ENCODE measurements around the gene TRAF3.

The TRAF3 gene

DNA sequence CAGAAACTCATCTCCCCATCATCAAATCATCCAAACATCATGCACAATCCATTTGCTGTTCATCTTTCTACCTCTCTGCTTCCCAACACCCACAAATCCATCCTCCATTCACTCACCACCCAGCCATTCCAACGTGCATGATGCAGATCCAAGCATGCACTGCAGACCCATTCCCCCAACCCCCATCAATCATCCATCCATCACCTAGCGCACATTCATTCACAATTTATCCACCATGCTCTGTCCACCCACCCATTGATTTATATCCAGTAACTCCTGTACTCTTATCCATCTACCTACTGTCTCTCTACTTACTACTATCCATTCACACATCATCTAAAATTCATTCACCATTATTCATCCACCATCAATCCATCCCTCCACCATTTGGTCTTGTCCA is 141.2 kb downstream of the TRAF3 start:
- no peak overlapping the region for H2BK5ac ChIP-seq (ENCODE audit: low read depth, low read length, poor library complexity)
- no peak overlapping the region for H3K9ac ChIP-seq (ENCODE audit: low read length)
- H3K4me1 ChIP-seq (ENCODE audit: control insufficient read depth in 1 of 2, insufficient read depth in 2 of 2, low read length in 2 of 2): no peaks in the 10 kb centered on the region
- H3K79me1 ChIP-seq (ENCODE audit: low read length): no peaks in the 10 kb centered on the region
- H3K14ac ChIP-seq (ENCODE audit: low read length): no peak overlapping the region
- no peaks in the 10 kb centered on the region for H3K79me2 ChIP-seq (ENCODE audit: control insufficient read depth, insufficient read depth, low read length, poor library complexity)
- H3K27ac ChIP-seq (ENCODE audit: low read depth, low read length): no peak overlapping the region
- no peak overlapping the region for H2AK5ac ChIP-seq (ENCODE audit: low read length)
- no peak overlapping the region for H3K4ac ChIP-seq (ENCODE audit: low read depth, low read length)
- no peak overlapping the region for H2BK120ac ChIP-seq (ENCODE audit: insufficient read depth, low read length, poor library complexity)
- H3K4me2 ChIP-seq (ENCODE audit: low read length): no peak overlapping the region
- no peak overlapping the region for H4K91ac ChIP-seq (ENCODE audit: low read depth, low read length)
- no peak overlapping the region for H2BK12ac ChIP-seq (ENCODE audit: low read length)
- no peak overlapping the region for H4K12ac ChIP-seq (ENCODE audit: low read depth, low read length)
- H2AFZ ChIP-seq (ENCODE audit: insufficient read depth, low read length, poor library complexity): no peak overlapping the region
- peaks cover 9% of the 10 kb centered on the region for H3K9me3 ChIP-seq (ENCODE audit: insufficient read depth, low read depth, low read length)
- no peaks in the 10 kb centered on the region for H3K27me3 ChIP-seq (ENCODE audit: insufficient read depth, low read length)
- no peak overlapping the region for H3K18ac ChIP-seq (ENCODE audit: low read length)
- H4K8ac ChIP-seq (ENCODE audit: low read depth, low read length): no peak overlapping the region
- H3K36me3 ChIP-seq (ENCODE audit: control insufficient read depth in 1 of 2, insufficient read depth in 2 of 2, low read length in 2 of 2): no peaks in the 10 kb centered on the region
- H3K4me3 ChIP-seq (ENCODE audit: low read depth, low read length): no peak overlapping the region
- H3K23ac ChIP-seq (ENCODE audit: low read length): no peak overlapping the region
- WGBS (ENCODE audit: extremely low coverage, insufficient coverage, insufficient read length): 88% methylated on average over 1 of the region's 2 CpGs
- DNase-seq: no peak

- Histone ChIP-seq H3K18ac (ENCODE audit: low read length) (no peak overlapping the region), H3K9me3 (ENCODE audit: insufficient read depth, low read depth, low read length) (peaks cover 11% of the 10 kb centered on the region), H3K79me2 (ENCODE audit: control insufficient read depth, insufficient read depth, low read length, poor library complexity) (no peaks in the 10 kb centered on the region), H2AK5ac (ENCODE audit: low read length) (no peak overlapping the region), H2BK5ac (ENCODE audit: low read depth, low read length, poor library complexity) (no peak overlapping the region), H3K4ac (ENCODE audit: low read depth, low read length) (no peak overlapping the region), H3K4me3 (ENCODE audit: low read depth, low read length) (peak overlapping the region; percentile 43), H3K4me2 (ENCODE audit: low read length) (no peak overlapping the region), H3K27ac (ENCODE audit: low read depth, low read length) (no peak overlapping the region), H3K4me1 (ENCODE audit: control insufficient read depth in 1 of 2, insufficient read depth in 2 of 2, low read length in 2 of 2) (no peaks in the 10 kb centered on the region), H3K36me3 (ENCODE audit: control insufficient read depth in 1 of 2, insufficient read depth in 2 of 2, low read length in 2 of 2) (no peaks in the 10 kb centered on the region), H3K27me3 (ENCODE audit: insufficient read depth, low read length) (no peaks in the 10 kb centered on the region), H3K9ac (ENCODE audit: low read length) (no peak overlapping the region), H3K14ac (ENCODE audit: low read length) (no peak overlapping the region), H2AFZ (ENCODE audit: insufficient read depth, low read length, poor library complexity) (no peak overlapping the region), H3K23ac (ENCODE audit: low read length) (no peak overlapping the region), H2BK12ac (ENCODE audit: low read length) (no peak overlapping the region), H4K12ac (ENCODE audit: low read depth, low read length) (no peak overlapping the region), H2BK120ac (ENCODE audit: insufficient read depth, low read length, poor library complexity) (no peak overlapping the region), H3K79me1 (ENCODE audit: low read length) (no peaks in the 10 kb centered on the region), H4K91ac (ENCODE audit: low read depth, low read length) (no peak overlapping the region), H4K8ac (ENCODE audit: low read depth, low read length) (no peak overlapping the region)
- no peak for DNase-seq
- 100% methylated on average over 5 of the region's 5 CpGs for WGBS (ENCODE audit: extremely low coverage, insufficient coverage, insufficient read length)
These were observed 143.2 kb downstream of the TRAF3 start for GRCh38 chr14:102920273-102920997.

GRCh38 chr14:102920998-102921304 is 143.7 kb downstream of the TRAF3 start:
- 100% methylated on average over 1 of the region's 1 CpG for WGBS (ENCODE audit: extremely low coverage, insufficient coverage, insufficient read length)
- no peak overlapping the region for H4K8ac ChIP-seq (ENCODE audit: low read depth, low read length)
- no peaks in the 10 kb centered on the region for H3K27me3 ChIP-seq (ENCODE audit: insufficient read depth, low read length)
- no peak overlapping the region for H3K4me3 ChIP-seq (ENCODE audit: low read depth, low read length)
- no peak overlapping the region for H2AFZ ChIP-seq (ENCODE audit: insufficient read depth, low read length, poor library complexity)
- no peaks in the 10 kb centered on the region for H3K36me3 ChIP-seq (ENCODE audit: control insufficient read depth in 1 of 2, insufficient read depth in 2 of 2, low read length in 2 of 2)
- H3K4ac ChIP-seq (ENCODE audit: low read depth, low read length): no peak overlapping the region
- H3K9me3 ChIP-seq (ENCODE audit: insufficient read depth, low read depth, low read length): peaks cover 11% of the 10 kb centered on the region
- no peak overlapping the region for H2BK5ac ChIP-seq (ENCODE audit: low read depth, low read length, poor library complexity)
- no peak overlapping the region for H3K27ac ChIP-seq (ENCODE audit: low read depth, low read length)
- H3K4me2 ChIP-seq (ENCODE audit: low read length): no peak overlapping the region
- no peaks in the 10 kb centered on the region for H3K79me2 ChIP-seq (ENCODE audit: control insufficient read depth, insufficient read depth, low read length, poor library complexity)
- DNase-seq: no peak
- no peak overlapping the region for H2BK120ac ChIP-seq (ENCODE audit: insufficient read depth, low read length, poor library complexity)
- H3K9ac ChIP-seq (ENCODE audit: low read length): no peak overlapping the region
- no peak overlapping the region for H2AK5ac ChIP-seq (ENCODE audit: low read length)
- no peak overlapping the region for H4K91ac ChIP-seq (ENCODE audit: low read depth, low read length)
- no peak overlapping the region for H3K18ac ChIP-seq (ENCODE audit: low read length)
- no peaks in the 10 kb centered on the region for H3K4me1 ChIP-seq (ENCODE audit: control insufficient read depth in 1 of 2, insufficient read depth in 2 of 2, low read length in 2 of 2)
- no peaks in the 10 kb centered on the region for H3K79me1 ChIP-seq (ENCODE audit: low read length)
- H3K23ac ChIP-seq (ENCODE audit: low read length): no peak overlapping the region
- no peak overlapping the region for H4K12ac ChIP-seq (ENCODE audit: low read depth, low read length)
- no peak overlapping the region for H2BK12ac ChIP-seq (ENCODE audit: low read length)
- H3K14ac ChIP-seq (ENCODE audit: low read length): no peak overlapping the region

GRCh38 chr14:102922490-102923200 is 145.4 kb downstream of the TRAF3 start, which contains the start of gene AMN:
AMN (plus strand) TSS chr14:102922663; CDS start chr14:102922689, 26 bp downstream.
- Histone ChIP-seq H3K14ac (ENCODE audit: low read length) (no peak within 1 kb of the TSS), H2AFZ (ENCODE audit: insufficient read depth, low read length, poor library complexity) (no peak within 1 kb of the TSS), H3K27ac (ENCODE audit: low read depth, low read length) (no peak within 1 kb of the TSS), H3K4me1 (ENCODE audit: control insufficient read depth in 1 of 2, insufficient read depth in 2 of 2, low read length in 2 of 2) (peaks cover 2 to 3% of the 10 kb centered on the region in 2 experiments), H3K4me3 (ENCODE audit: low read depth, low read length) (no peak within 1 kb of the TSS), H4K12ac (ENCODE audit: low read depth, low read length) (no peak within 1 kb of the TSS), H3K79me1 (ENCODE audit: low read length) (no peaks in the 10 kb centered on the region), H3K4ac (ENCODE audit: low read depth, low read length) (no peak within 1 kb of the TSS), H2BK12ac (ENCODE audit: low read length) (no peak within 1 kb of the TSS), H3K18ac (ENCODE audit: low read length) (no peak within 1 kb of the TSS), H3K27me3 (ENCODE audit: insufficient read depth, low read length) (peaks cover 4% of the 10 kb centered on the region), H3K79me2 (ENCODE audit: control insufficient read depth, insufficient read depth, low read length, poor library complexity) (no peaks in the 10 kb centered on the region), H3K9me3 (ENCODE audit: insufficient read depth, low read depth, low read length) (peaks cover 14% of the 10 kb centered on the region), H3K36me3 (ENCODE audit: control insufficient read depth in 1 of 2, insufficient read depth in 2 of 2, low read length in 2 of 2) (no peaks in the 10 kb centered on the region), H3K23ac (ENCODE audit: low read length) (no peak within 1 kb of the TSS), H2BK120ac (ENCODE audit: insufficient read depth, low read length, poor library complexity) (no peak within 1 kb of the TSS), H4K8ac (ENCODE audit: low read depth, low read length) (no peak within 1 kb of the TSS), H4K91ac (ENCODE audit: low read depth, low read length) (no peak within 1 kb of the TSS), H2AK5ac (ENCODE audit: low read length) (no peak within 1 kb of the TSS), H3K9ac (ENCODE audit: low read length) (no peak within 1 kb of the TSS), H3K4me2 (ENCODE audit: low read length) (no peak within 1 kb of the TSS), H2BK5ac (ENCODE audit: low read depth, low read length, poor library complexity) (no peak within 1 kb of the TSS)
- WGBS (ENCODE audit: extremely low coverage, insufficient coverage, insufficient read length): no CpG with 5 or more reads among the region's 56 CpGs
- DNase-seq: peak; percentile 42 to 63
